Caki2 (cell line): Measurements from ENCODE around the gene IFNAR1. TPM values are rescaled to one million over a fixed set of nuclear protein-coding genes. Genes with fewer than 3 reads are reported as not detected.
"Not testable (repeated sequence)": the region's sequence is repeated elsewhere in the genome, so short reads cannot be mapped to it uniquely, and the experiment has no call there.

Source experiments
- DNase-seq: peaks from one replicate; pipeline ENCODE4 v3.0.0-alpha.2; 2015; ENCODE audit warnings: low read depth
- in situ Hi-C: cut with HindIII; loops from 2 replicates; pipeline ENCODE4 v1.10.0; 2016; ENCODE audit warnings: low sequenced_read_pairs, low pct_unique_long_range_greater_than_20kb, mixed read lengths
- total RNA-seq: library from RNA; depleted of rRNA; stranded (reverse); fragments of >200 nt; shearing (Covaris generic); gene quantifications from 2 replicates; pipeline ENCODE4 v1.2.3, GENCODE V29; 2014; ENCODE audit warnings: low replicate concordance

The IFNAR1 gene
- total RNA-seq, 1 experiment from 2014 or later: 4.4 TPM

DNA sequence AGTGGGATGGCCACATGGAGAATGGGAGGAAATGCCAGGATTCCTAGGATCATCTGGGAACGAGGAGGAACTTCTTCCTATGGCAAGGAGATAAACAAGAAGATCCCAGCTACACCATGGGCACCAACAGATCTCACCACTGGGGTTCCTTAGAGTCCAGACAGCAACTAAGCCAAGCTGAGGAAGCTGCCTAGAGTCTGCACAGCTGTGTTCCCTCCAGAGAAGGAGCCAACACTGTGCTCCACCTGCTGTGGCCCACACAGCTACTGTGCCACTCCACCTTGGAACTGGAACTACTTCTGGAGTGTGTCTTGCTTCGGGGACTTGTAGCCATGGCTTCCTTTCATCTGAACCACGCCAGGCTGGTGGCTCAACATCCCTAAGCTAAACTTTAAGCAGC is 6.0 kb downstream of the IFNAR1 start:
- DNase-seq: no peak
- in situ Hi-C loops: no loop called here

- no peak for DNase-seq
- in situ Hi-C loops: no loop called here
These were observed 7.4 kb downstream of the IFNAR1 start for GRCh38 chr21:33332143-33332542.

DNA sequence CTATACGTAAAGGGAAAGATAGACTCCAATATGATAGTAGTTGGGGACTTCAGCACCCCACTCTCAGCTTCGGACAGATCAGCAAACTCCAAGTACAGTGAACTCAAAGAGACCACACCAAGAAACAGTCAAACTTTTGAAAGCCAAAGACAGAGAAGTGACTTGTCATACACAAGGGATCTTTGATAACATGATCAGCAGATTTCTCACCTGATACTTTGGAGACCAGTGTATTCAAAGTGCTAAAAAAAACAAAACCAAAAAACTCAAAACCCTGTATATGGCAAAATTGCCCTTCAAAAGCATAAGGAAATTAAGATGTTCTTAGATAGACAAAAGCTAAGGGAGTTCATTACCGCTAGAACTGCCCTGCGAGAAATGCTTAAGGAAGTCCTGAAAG is 9.4 kb downstream of the IFNAR1 start:
- in situ Hi-C loops: no loop called here
- DNase-seq: no peak

- in situ Hi-C loops: no loop called here
- DNase-seq: no peak
These were observed 10.1 kb downstream of the IFNAR1 start for GRCh38 chr21:33334824-33335223.

GRCh38 chr21:33339135-33339534 is 14.4 kb downstream of the IFNAR1 start:
- in situ Hi-C loops: no loop called here
- DNase-seq: no peak

GRCh38 chr21:33339918-33340317 is 15.1 kb downstream of the IFNAR1 start:
- in situ Hi-C loops: no loop called here
- DNase-seq: no peak

GRCh38 chr21:33345751-33346238 is 21.0 kb downstream of the IFNAR1 start:
- in situ Hi-C loops: no loop called here
- no peak for DNase-seq

- in situ Hi-C loops: no loop called here
- no peak for DNase-seq
These were observed 23.9 kb downstream of the IFNAR1 start for GRCh38 chr21:33348706-33349105.

DNA sequence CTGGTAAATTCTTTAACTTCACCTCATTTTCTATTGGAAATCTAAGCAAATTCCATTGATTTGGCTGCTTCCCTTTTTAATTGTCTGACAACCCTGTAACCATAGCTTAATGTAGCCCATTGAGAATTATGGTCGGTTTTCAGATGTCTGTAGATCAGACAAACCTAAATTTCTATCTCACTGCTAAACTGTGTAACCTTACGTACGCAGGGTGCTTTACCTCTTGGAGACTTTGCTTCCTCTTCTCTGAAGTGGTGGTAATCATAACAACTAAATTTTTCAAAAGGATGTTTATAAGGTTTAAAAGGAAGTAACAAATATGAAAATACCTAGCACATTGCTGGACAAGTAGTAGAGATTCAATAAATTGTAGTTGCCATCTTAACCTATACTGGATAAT is 25.9 kb downstream of the IFNAR1 start:
- in situ Hi-C loops: no loop called here
- DNase-seq: no peak

GRCh38 chr21:33355355-33355754 is 30.6 kb downstream of the IFNAR1 start:
- in situ Hi-C loops: no loop called here
- DNase-seq: no peak

DNA sequence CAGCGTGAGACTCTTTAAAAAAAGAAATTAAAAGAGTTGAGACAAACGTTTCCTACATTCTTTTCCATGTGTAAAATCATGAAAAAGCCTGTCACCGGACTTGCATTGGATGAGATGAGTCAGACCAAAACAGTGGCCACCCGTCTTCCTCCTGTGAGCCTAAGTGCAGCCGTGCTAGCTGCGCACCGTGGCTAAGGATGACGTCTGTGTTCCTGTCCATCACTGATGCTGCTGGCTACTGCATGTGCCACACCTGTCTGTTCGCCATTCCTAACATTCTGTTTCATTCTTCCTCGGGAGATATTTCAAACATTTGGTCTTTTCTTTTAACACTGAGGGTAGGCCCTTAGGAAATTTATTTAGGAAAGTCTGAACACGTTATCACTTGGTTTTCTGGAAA is 31.2 kb downstream of the IFNAR1 start:
- DNase-seq: no peak
- in situ Hi-C loops: no loop called here

GRCh38 chr21:33357177-33357576 is 32.4 kb downstream of the IFNAR1 start:
- no peak for DNase-seq
- in situ Hi-C loops: no loop called here

GRCh38 chr21:33359446-33359845 is 34.7 kb downstream of the IFNAR1 start:
- in situ Hi-C loops: no loop called here
- no peak for DNase-seq

GRCh38 chr21:33360281-33360680 is 35.5 kb downstream of the IFNAR1 start:
- in situ Hi-C loops: no loop called here
- DNase-seq: no peak

- peak; percentile 75 for DNase-seq
- in situ Hi-C loops: no loop called here
These were observed 36.3 kb downstream of the IFNAR1 start for GRCh38 chr21:33360881-33361602.

- in situ Hi-C loops: no loop called here
- DNase-seq: no peak
These were observed 37.3 kb downstream of the IFNAR1 start for GRCh38 chr21:33362044-33362555.

DNA sequence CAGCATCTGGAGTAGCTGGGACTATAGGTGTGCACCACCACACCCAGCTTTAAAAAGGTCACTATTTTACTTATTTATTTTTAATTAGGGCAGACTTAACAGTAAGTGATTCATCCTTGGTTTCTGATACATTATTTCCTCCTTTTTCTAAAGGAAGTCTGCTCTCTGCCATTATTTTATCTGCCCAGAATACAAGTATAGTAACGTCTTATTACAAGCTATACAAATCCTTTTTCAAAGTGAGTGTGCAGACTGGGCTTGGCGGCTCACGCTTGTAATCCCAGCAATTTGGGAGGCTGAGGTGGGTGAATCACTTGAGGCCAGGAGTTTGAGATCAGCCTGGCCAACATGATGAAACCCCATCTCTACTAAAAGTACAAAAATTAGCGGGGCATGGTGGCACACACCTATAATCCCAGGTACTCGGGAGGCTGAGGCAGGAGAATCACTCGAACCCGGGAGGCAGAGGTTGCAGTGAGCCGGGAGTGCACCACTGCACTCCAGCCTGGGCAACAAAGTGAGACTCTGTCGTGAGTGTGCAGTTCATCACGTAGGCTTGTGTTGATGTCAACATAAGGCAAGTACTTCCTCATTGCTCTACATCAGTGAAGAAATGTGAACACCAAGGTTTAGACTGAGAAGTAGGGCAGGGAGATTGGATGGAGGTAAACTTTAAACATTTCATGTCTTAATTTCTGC is 39.3 kb downstream of the IFNAR1 start:
- in situ Hi-C loops, DNase-seq: not testable (repeated sequence)

DNA sequence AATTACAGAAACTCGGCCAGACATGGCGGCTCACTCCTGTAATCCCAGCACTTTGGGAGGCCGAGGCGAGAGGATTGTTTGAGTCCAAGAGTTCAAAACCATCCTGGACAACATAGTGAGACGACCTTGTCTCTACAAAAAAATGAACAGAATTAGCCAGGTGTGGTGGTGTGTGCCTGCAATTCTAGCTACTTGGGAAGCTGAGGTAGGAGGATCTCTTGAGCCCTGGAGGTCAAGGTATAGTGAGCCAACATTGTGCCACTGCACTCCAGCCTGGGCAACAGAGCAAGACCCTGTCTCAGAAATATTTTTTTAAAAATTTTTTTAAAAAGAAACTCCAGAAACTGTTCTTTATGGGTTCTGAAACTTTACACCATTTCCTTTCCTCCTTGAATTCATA is 40.1 kb downstream of the IFNAR1 start:
- no peak for DNase-seq
- in situ Hi-C loops: no loop called here

DNA sequence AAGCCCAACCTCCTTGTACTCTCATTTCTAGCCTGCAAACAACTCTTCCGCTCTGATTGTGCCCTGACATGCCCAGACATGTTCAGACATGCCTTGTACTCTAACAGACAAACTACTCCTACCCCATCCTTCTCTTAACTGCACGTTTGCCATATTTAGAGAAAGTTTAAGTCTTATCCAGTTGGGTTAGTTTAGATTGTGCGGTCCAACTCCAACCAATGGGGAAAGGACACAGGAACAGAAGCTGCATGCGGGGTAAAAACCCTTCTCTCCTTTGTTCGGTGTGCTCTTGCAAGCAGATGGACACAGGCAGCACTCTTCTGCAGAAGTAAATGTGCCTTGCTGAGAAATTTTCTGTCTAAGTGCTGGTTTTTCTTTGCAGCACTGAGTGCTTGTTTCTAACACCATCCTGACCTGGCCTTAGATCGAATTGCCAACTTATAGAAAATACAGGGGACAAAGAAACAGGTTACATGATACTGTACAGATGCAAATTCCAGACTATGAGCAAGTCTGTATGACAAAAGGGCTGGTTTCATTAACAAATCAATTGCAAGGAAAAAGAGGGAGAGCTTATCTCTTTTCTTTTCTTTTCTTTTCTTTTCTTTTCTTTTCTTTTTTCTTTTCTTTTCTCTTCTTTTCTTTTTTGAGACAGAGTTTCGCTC is 42.7 kb downstream of the IFNAR1 start:
- in situ Hi-C loops: no loop called here
- DNase-seq: peak; percentile 49
